KBM-7 (cell line): ENCODE measurements around the gene PRR22.
"Not testable (repeated sequence)": the region's sequence is repeated elsewhere in the genome, so short reads cannot be mapped to it uniquely, and the experiment has no call there.

Experiments
- DNase-seq: peaks from one replicate; pipeline ENCODE4 v3.0.0-alpha.2; 2015
- in situ Hi-C: fragments of 300-500 bp; cut with MboI; formaldehyde crosslinking; loops from 2 replicates; pipeline ENCODE4 v1.14.3; 2020; ENCODE audit warnings: low sequenced_read_pairs, low pct_unique_long_range_greater_than_20kb, mixed read lengths

The PRR22 gene

DNA sequence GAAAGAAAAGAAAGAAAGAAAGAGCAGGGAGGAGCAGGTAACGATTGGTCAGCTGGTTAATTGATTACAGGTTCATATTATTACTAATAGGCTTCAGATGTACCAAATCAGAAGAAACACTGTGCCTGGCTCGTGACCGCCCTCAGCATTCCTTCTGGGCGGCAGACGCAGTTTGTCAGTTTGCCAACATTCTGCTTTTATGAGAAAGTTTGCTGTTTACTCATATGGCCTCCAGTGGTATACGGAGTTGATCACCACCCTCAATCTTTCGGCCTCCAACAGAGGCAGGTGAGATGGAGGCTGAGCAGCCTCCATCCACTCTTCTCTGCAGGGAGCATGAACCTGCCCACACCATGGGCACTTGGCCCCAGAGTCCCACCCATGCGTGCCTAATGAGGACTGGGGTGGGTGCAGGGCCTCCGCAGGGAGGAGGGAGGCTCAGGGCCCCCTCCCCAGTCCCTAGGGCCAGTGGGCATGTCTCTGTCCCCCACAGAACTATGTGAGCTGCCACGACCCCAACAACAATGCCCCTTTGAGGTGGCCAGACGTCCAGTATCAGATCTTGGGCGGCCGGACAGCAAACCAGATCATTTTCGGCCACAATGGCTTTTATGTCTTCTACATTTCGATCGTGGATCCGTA lies 8.8 kb downstream of the PRR22 start:
- in situ Hi-C loops: no loop called here

DNA sequence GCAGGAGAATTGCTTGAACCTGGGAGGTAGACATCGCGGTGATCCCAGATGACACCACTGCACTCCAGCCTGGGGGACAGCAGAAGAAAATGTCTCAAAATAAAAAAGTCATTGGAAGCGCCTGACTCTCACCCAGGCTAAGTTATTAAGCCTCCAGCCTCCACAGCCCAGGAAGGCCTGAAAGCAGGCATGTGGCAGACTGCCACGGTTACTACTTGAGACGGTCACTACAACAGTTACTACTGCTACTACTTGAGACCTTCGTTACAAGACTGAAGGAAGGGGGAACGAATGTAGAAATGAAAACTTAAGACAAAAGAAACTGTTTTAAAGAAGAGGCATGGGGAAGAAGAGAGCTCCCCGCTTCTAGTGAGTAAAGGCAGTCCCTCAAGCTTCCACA lies 9.6 kb downstream of the PRR22 start:
- in situ Hi-C loops: no loop called here

More for the DNA sequence above, 8.8 kb downstream of the PRR22 start:
- DNase-seq: no peak

GRCh38 chr19:5773276-5773675 lies 11.3 kb downstream of the PRR22 start:
- no peak for DNase-seq
- in situ Hi-C loops: no loop called here

More for the DNA sequence above, 9.6 kb downstream of the PRR22 start:
- no peak for DNase-seq

- peak; percentile 36 for DNase-seq
- in situ Hi-C loops: no loop called here
Measured at GRCh38 chr19:5772416-5772815, 12.1 kb downstream of the PRR22 start.

DNA sequence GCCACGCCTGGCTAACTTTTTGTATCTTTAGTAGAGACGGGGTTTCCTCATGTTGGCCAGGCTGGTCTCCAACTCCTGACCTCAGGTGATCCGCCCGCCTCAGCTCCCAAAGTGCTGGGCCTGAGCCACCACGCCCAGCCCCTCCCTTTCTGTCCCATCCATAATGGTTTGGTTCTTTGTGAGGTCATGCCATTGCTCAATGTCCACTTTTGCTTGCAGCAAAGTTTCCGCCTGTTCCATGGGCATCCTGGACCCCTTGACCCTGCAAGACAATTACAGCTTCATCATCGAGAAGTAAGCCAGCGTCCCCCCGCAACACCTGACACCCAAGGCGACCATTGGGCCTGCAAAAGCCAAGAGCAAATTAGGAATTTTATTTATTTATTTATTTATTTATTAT lies 16.6 kb downstream of the PRR22 start:
- no peak for DNase-seq
- in situ Hi-C loops: no loop called here

GRCh38 chr19:5765220-5765619 lies 19.3 kb downstream of the PRR22 start:
- in situ Hi-C loops: no loop called here
- no peak for DNase-seq

DNA sequence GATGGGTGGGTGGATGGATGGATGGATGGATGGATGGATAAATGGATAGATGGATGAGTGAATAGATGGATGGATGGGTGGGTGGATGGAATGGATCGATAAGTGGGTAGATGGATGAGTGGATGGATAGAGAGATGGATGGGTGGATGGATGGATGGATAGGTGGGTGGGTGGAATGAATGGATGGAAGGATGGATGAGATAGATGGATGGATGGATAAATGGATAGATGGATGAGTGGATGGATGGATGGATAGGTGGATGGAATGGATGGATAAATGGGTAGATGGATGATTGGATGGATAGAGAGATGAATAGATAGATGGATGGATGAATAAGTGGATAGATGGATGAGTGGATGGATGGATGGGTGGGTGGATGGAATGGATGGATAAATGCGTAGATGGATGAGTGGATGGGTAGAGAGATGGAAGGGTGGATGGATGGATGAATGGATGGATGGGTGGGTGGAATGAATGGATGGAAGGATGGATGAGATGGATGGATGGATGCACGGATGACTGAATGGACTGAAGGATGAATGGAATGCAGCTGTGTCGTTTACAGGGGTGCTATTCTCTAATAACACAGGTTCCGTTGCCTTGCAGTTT lies 21.8 kb downstream of the PRR22 start:
- in situ Hi-C loops: no loop called here
- no peak for DNase-seq

GRCh38 chr19:5753743-5754142 lies 30.8 kb downstream of the PRR22 start:
- DNase-seq: no peak
- in situ Hi-C loops: no loop called here

- in situ Hi-C loops: no loop called here
- DNase-seq: no peak
Measured at GRCh38 chr19:5751709-5752108, 32.8 kb downstream of the PRR22 start.

DNA sequence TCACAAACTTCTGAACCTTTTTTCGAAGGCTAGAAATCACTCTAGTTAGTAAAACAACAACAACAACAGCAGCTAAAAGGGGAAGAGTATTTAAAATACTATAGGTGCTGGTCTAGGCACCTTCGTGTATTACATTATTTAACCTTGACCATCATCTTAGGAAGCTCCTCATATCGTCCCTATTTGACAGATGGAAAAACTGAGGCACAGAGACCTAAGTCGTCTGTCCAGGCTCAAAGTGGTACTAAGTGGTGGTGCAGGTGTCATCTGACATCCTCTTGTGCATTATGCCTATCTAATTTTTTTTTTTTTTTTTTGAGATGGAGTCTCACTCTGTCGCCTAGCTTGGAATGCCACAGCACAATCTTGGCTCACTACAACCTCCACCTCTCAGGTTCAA lies 35.0 kb downstream of the PRR22 start:
- in situ Hi-C loops: no loop called here
- no peak for DNase-seq

DNA sequence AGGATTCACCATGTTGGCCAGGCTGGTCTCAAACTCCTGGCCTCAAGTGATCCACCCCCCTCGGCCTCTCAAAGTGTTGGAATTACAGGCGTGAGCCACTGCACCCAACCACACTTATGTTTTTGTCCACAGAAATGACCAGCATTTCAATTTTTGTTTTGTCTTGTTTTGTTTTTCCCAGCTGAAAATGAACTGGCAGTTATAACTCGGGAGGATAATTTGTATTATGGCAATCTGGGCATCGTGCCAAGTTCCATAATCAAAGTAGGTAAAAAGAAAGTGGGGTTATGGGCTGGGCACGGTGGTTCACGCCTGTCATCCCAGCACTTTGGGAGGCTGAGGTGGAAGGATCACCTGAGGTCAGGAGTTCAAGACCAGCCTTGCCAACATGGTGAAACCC lies 35.6 kb downstream of the PRR22 start:
- in situ Hi-C loops: not testable (repeated sequence)

DNA sequence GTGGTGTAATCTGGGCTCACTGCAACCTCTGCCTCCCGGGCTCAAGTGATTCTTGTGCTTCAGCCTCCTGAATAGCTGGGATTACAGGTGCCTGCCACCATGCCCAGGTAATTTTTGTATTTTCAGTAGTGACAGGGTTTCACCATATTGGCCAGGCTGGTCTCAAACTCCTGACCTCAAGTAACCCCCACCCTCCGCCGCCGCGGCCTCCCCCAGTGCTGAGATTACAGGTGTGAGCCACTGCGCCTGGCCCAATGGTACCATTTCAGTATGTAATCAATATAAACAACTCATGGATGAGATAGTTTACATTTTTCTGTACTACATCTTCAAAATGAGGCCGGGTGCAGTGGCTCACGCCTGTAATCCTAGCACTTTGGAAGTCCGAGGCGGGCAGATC lies 39.5 kb downstream of the PRR22 start:
- DNase-seq, in situ Hi-C loops: not testable (repeated sequence)

More for the DNA sequence above, 35.6 kb downstream of the PRR22 start:
- DNase-seq: not testable (repeated sequence)

DNA sequence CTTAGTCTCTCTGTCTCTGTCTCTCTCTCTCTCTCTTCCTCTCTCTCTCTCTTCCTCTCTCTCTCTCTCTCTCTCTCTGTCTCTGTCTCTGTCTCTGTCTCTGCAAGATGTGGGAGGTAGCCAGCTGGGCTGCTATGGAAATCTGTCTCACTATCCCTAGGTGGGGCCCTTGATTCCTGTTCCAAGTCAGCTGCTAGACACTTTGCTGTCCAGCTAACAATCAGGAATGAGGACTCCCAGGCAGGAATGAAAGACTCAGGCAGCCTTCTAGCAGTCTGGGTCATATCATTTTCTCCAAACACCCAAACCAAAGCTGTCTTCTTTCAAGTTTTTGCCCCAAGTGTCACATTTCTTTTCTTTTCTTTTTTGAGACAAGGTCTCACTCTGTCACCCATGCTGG lies 40.9 kb downstream of the PRR22 start:
- no peak for DNase-seq
- in situ Hi-C loops: no loop called here

GRCh38 chr19:5742051-5742450 lies 42.5 kb downstream of the PRR22 start:
- in situ Hi-C loops: no loop called here
- DNase-seq: no peak

GRCh38 chr19:5738423-5738822 lies 46.1 kb downstream of the PRR22 start:
- DNase-seq: no peak

GRCh38 chr19:5733172-5733571 lies 51.4 kb downstream of the PRR22 start:
- in situ Hi-C loops, DNase-seq: not testable (repeated sequence)

More at GRCh38 chr19:5738423-5738822, 46.1 kb downstream of the PRR22 start:
- in situ Hi-C loops: no loop called here
